RPMI7951 (cell line): ENCODE results near the gene ARHGEF4. TPM values are rescaled to one million over a fixed set of nuclear protein-coding genes. Genes with fewer than 3 reads are reported as not detected.

Source experiments
- DNase-seq: peaks from one replicate; pipeline ENCODE4 v3.0.0-alpha.2; 2012; ENCODE audit warnings: low read depth
- total RNA-seq: library from RNA; depleted of rRNA; stranded (reverse); fragments of >200 nt; shearing (Covaris generic); gene quantifications from 2 replicates; pipeline ENCODE4 v1.2.3, GENCODE V29; 2014

Gene ARHGEF4
- total RNA-seq, 1 experiment from 2014 or later = 2.2 TPM

GRCh38 chr2:130918393-130918792, 81.7 kb downstream of the ARHGEF4 start:
- DNase-seq = no peak

DNA sequence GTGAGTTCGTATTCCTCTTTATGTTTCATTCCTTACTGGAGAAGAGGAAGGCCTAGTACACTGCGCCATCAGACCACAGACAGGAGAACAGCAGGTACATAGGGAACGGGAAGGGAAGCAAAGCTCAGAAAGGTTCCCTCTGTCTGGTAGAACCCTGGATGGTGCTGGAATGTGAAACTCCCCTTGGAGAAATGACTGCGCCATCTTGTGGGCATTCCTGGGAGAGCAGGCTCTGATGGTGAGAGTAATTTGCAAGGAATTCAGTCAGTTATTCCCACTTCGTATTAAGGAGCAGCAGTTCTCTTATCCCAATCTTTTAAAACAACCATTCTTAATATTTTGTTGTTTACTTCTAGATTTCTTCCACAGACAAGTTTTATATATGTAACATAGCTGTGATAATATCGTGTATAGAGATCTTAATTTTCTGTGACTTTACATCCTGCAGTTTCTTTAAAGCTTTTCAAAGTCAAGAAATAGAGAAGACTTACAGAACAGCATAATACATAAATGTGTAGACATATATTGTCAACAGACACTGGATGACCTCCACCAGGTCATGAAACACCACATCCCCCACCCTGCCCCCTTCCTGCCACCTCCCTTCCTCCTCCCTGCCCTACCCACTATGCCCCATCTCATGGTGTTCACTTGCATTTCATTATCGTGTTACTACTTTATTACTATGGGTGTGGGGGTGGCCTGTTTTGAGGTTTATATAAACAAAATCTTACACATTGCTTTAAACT, 83.9 kb downstream of the ARHGEF4 start:
- DNase-seq = peak; percentile 64

DNA sequence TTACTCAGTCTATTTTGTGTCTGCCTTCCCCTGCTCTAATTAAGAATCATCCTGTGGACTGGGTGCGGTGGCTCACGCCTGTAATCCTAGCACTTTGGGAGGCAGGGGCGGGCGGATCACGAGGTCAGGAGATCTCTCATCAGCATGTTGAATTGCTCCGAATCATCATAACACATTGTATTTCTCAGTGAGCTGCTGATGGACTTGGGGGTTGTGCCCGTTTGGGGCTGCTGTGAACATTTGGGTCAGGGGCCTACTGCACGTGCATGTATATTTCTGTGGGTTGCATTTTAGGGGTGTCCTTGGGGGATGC, 84.4 kb downstream of the ARHGEF4 start:
- DNase-seq = no peak

- DNase-seq = no peak
Observed at GRCh38 chr2:130922417-130922816, 85.7 kb downstream of the ARHGEF4 start.

GRCh38 chr2:130928385-130928784, 91.7 kb downstream of the ARHGEF4 start:
- no peak for DNase-seq

GRCh38 chr2:130930740-130931659, 94.3 kb downstream of the ARHGEF4 start:
- DNase-seq = no peak

DNA sequence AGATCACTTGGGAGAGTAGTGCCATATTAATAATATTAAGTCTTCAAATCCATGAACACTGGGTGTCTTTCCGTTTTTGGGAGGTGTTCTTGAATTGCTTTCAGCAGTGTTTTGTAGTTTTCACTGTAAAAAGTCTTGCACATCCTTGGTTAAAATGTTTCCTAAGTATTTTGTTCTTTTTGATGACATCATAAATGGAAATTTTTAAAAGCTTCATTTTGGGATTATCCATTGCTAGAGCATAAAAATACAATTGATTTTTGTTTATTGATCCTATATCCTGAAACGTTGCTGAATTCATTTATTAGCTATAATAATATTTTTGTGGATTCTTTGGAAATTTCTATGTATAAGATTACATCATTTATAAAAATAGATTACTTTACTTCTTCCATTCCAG, 96.8 kb downstream of the ARHGEF4 start:
- DNase-seq = no peak

GRCh38 chr2:130936451-130936850, 99.7 kb downstream of the ARHGEF4 start:
- no peak for DNase-seq

DNA sequence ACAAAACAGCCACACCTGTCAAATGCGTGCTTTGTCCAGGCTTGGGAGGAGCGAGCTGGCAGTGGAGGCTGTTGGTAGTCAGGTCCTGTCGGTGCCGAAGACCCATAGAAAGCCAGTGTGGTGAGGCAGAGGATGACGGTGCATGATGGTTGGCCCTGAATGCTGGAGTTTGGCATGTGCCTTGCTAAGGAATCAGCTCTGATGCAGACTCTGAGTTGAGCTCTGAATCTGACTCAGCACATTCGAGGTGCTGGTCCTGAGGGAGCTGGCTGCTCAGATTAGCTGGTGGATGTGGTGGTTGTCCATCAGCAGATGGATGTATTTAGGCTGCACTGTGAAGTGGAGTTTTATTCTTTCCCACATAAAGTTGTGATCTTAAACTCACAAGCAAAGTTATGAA, 111.3 kb downstream of the ARHGEF4 start:
- no peak for DNase-seq

DNA sequence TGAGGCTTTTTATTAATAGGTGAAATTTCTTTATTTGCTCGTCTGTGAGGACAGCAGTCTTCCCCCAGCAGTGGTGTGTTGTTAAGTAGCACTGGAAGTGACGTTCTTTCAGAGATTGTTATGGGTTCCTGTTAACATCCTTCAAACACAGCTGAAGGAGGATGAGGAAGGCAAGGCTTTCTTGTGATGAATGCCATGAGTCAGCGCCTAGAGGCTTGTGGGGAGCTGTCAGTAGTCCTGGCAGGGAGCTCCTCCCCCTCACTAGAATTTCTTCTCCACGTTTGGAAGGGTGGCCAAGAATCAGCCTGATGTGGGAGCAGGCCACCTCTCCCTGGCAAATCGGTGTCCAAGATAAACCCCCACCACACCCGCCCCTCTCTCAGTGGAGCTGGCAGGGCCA, 113.2 kb downstream of the ARHGEF4 start:
- peak; percentile 14 for DNase-seq

GRCh38 chr2:130951018-130951417, 114.3 kb downstream of the ARHGEF4 start:
- DNase-seq = no peak

- no peak for DNase-seq
Observed at GRCh38 chr2:130954873-130955272, 118.2 kb downstream of the ARHGEF4 start.

- no peak for DNase-seq
Observed at GRCh38 chr2:130957915-130958314, 121.2 kb downstream of the ARHGEF4 start.

- DNase-seq = no peak
Observed at GRCh38 chr2:130963196-130963848, 126.6 kb downstream of the ARHGEF4 start.

- no peak for DNase-seq
Observed at GRCh38 chr2:130963849-130964793, 127.4 kb downstream of the ARHGEF4 start.

GRCh38 chr2:130964931-130965330, 128.2 kb downstream of the ARHGEF4 start:
- DNase-seq = no peak

GRCh38 chr2:130966149-130966774, 129.5 kb downstream of the ARHGEF4 start:
- DNase-seq = no peak

DNA sequence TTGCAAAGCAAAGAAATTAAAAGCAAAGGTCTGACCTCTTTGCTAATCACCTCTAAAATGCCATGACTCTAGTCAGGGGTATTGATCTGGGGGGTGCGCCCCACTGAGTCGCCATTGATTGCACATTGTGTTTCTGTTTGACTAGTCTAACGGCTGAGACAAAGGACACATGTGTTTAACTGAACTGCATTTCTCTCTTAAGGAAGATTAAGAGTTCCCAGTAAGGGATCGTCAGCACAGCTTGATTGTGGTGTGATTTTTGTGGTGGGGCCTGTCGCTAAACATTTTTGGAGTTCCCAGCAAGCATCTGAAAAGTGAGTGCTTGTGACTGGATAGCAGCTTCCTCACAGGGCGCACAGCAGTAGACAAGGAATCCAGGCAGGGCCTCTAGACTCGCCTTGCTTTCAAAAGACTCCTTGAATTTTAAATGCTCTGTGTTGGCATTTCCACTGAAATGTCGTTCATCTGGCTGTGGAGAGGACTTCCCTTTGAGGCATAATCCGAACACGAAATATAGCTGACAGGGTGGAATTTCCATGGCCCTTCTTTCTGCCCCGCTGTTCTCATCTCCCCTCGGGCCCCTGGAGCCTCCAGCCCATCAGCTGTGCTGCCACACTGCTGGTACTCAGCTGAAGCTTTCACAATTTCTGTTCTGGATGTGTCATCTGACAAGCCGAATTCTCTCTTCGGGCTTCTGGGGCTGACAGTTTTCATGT, 130.2 kb downstream of the ARHGEF4 start:
- DNase-seq = no peak

- peak; percentile 7 for DNase-seq
Observed at GRCh38 chr2:130972410-130972809, 135.7 kb downstream of the ARHGEF4 start.

DNA sequence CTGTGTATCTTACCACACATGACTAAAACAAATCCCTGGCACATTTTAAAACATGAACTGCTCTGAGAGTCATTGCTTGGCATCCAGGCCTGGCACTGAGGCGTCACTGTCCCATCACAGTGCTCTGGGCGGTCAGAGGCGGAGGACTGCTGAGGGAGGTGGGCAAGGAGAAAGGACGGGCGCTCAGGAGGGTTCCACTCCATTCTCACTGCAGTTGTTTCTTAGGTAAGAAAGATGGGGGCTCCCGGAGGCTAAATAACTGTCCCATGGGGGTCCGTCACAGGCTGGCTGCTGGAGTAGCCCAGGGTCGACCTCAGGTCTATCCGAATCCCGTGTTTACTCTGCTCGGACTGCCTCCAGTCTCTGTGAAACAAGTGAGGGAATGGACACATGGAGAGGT, 139.0 kb downstream of the ARHGEF4 start:
- no peak for DNase-seq
